C4-2B (cell line): ENCODE results near the gene LIX1L.

Experiments
- ZFX ChIP-seq: fragments of 450-650 bp; IDR thresholded peaks from 2 replicates; pipeline ENCODE4 v1.6.1; 2017
- TF ChIP-seq, protein P1 (sequence below): fragments of 450-650 bp; conservative IDR thresholded peaks from 2 replicates; pipeline ENCODE4 v1.5.1; 2017; ENCODE audit warnings: mild to moderate bottlenecking

DNA sequence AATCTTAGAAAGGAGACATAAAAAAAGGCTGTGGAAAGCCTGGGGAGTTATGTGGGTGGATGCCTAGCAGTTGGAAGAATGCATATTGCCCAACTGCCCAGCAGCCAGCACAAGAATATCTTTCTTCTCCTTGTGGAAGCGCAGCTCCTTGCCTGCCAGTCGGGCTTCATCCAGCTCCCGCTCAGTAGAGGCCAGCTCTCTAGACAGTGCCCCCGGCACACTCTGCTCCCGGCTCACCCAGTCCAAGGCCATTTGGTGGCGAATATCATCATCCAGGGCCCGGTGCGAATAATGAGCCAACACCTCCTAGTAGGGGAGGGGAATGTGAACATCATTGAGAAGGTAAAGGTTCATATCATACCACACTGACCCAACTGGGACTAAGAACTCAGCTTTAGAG lies 21.6 kb downstream of the LIX1L start:
- TF ChIP-seq, protein P1, sequence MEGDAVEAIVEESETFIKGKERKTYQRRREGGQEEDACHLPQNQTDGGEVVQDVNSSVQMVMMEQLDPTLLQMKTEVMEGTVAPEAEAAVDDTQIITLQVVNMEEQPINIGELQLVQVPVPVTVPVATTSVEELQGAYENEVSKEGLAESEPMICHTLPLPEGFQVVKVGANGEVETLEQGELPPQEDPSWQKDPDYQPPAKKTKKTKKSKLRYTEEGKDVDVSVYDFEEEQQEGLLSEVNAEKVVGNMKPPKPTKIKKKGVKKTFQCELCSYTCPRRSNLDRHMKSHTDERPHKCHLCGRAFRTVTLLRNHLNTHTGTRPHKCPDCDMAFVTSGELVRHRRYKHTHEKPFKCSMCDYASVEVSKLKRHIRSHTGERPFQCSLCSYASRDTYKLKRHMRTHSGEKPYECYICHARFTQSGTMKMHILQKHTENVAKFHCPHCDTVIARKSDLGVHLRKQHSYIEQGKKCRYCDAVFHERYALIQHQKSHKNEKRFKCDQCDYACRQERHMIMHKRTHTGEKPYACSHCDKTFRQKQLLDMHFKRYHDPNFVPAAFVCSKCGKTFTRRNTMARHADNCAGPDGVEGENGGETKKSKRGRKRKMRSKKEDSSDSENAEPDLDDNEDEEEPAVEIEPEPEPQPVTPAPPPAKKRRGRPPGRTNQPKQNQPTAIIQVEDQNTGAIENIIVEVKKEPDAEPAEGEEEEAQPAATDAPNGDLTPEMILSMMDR, result no peak
- no peak for TF ChIP-seq ZFX
